K562 (cell line): ENCODE measurements around the gene PPT2. TPM values are rescaled to one million over a fixed set of nuclear protein-coding genes. Genes with fewer than 3 reads are reported as not detected.

Source experiments
- BRD9 ChIP-seq: fragments of 450-650 bp; IDR thresholded peaks from 2 replicates; pipeline ENCODE4 v1.6.1; 2018; ENCODE audit warnings: low read depth; ENCODE audit not compliant: partially characterized antibody
- CHCHD3 ChIP-seq: fragments of 250-450 bp; sonication (Bioruptor Pico); IDR thresholded peaks from 2 replicates; pipeline ENCODE4 v2.1.2; 2022; ENCODE audit warnings: mild to moderate bottlenecking
- CUX1 ChIP-seq: fragments of 200-800 bp; sonication (Bioruptor generic); IDR thresholded peaks from 2 replicates; pipeline ENCODE4 v1.6.1; 2016; ENCODE audit warnings: missing genetic modification characterization, missing compliant biosample characterization
- E2F8 ChIP-seq: fragments of 450-650 bp; IDR thresholded peaks from 2 replicates; pipeline ENCODE4 v1.7.1; 2018; ENCODE audit warnings: mild to moderate bottlenecking, low read depth; ENCODE audit not compliant: partially characterized antibody
- ELF1 ChIP-seq: fragments of 200-800 bp; sonication (Bioruptor generic); IDR thresholded peaks from 2 replicates; pipeline ENCODE4 v1.6.1; 2016; ENCODE audit warnings: missing genetic modification characterization, missing compliant biosample characterization
- ERF ChIP-seq: fragments of 450-650 bp; formaldehyde crosslinking; IDR thresholded peaks from 2 replicates; pipeline ENCODE4 v1.4.0; 2020; ENCODE audit warnings: mild to moderate bottlenecking, mixed read lengths
- FUS ChIP-seq: fragments of 200-400 bp; formaldehyde crosslinking; optimal IDR thresholded peaks from 2 replicates; pipeline ENCODE3; 2017; ENCODE audit warnings: low read depth, low read length
- KLF6 ChIP-seq: fragments of 250-450 bp; sonication (Bioruptor Pico); IDR thresholded peaks from 2 replicates; pipeline ENCODE4 v1.4.0; 2020; ENCODE audit warnings: mild to moderate bottlenecking, moderate library complexity, borderline replicate concordance
- TCF7 ChIP-seq: sonication (generic); IDR thresholded peaks from 2 replicates; pipeline ENCODE4 v1.6.1; 2016; ENCODE audit warnings: antibody characterized with exemption, borderline replicate concordance
- YBX1 ChIP-seq: fragments of 450-650 bp; IDR thresholded peaks from 2 replicates; pipeline ENCODE4 v1.7.1; 2016; ENCODE audit warnings: mild to moderate bottlenecking
- polyA plus RNA-seq, 8 experiments: library from polyadenylated mRNA; depleted of rRNA in 4 of 8; stranded (reverse) in 5 of 8; unstranded in 3 of 8; fragments of >200 nt; fragmentation: Nextera tagmentation in 2 of 8; fragmentation: Illumina TruSeq in 1 of 8; extraction: Ambion mirVana in 2 of 8; extraction: Trizol in 1 of 8; gene quantifications; 2 replicates each; pipeline versions ENCODE4 v1.2.1 to v1.2.3, GENCODE V29; 2011 to 2014; ENCODE audit warnings: inconsistent platforms in 1 of 8, missing spikeins in 1 of 8
- total RNA-seq, 7 experiments: library from RNA; depleted of rRNA in 6 of 7; stranded (reverse); fragments of >200 nt in 6 of 7; fragmentation: Illumina TruSeq in 2 of 7; extraction: Trizol in 2 of 7; gene quantifications; 2 replicates each; pipeline versions ENCODE4 v1.2.1 to v1.2.3, GENCODE V29; 2011 to 2021; ENCODE audit warnings: low replicate concordance in 1 of 7
- TF ChIP-seq, protein P1 (sequence below): fragments of 250-450 bp; sonication (Bioruptor Pico); IDR thresholded peaks from 2 replicates; pipeline ENCODE4 v1.8.0; 2022; ENCODE audit warnings: inconsistent platforms

Gene PPT2
- total and polyA plus RNA-seq, 9 of the 15 experiments (the other 6 are each of a cell fraction or from before 2014, with no cell fraction given): 27.4 to 98.8 (median 69.9) TPM

DNA sequence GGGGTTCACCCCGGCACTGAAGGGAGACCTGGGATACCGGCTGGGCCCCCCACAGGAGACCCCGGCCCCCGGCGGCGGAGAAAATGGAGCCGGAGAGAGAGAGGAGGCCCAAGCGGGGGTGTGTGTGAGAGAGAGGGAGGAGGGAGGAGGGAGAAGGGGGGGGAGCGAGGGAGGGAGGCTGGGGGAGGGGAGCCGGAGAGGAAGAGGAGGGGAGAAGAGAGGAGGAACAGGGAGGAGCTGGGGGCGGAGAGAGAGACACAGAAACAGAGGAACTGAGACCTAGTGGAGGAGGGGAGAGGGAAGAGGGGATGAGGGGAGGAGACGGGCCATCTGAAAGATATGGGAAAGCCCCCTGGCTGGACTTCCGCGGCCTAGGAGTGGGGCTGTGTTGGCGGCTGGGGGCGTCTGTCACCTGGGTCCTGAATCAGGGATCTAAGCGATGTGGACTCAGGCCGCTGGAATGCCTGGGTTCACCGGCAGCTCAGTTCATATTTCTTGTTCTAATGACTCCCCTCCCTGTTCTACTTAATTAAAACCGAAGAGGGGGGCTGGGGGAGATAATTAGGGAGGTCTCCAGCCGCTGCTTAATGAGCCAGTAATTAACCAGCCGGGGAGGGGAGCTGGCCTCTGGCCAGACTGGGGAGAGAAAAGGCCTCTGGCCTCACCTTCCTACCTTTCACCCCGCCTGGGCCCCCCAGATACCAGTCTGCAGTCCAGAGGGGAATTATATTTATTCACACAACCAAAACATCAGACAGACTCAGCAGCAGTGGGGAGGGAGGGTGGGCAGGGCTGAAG lies 36.3 kb downstream of the PPT2 start, which contains the start of gene PBX2 (continued):
- no peak for TF ChIP-seq CUX1 (CRISPR knock-in tag)
- TF ChIP-seq CHCHD3 (CRISPR knock-in tag): no peak
- TF ChIP-seq ELF1: peak; percentile 61
- peak; percentile 69 for TF ChIP-seq E2F8
- TF ChIP-seq, protein P1, sequence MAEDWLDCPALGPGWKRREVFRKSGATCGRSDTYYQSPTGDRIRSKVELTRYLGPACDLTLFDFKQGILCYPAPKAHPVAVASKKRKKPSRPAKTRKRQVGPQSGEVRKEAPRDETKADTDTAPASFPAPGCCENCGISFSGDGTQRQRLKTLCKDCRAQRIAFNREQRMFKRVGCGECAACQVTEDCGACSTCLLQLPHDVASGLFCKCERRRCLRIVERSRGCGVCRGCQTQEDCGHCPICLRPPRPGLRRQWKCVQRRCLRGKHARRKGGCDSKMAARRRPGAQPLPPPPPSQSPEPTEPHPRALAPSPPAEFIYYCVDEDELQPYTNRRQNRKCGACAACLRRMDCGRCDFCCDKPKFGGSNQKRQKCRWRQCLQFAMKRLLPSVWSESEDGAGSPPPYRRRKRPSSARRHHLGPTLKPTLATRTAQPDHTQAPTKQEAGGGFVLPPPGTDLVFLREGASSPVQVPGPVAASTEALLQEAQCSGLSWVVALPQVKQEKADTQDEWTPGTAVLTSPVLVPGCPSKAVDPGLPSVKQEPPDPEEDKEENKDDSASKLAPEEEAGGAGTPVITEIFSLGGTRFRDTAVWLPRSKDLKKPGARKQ (CRISPR knock-in tag): no peak
- TF ChIP-seq TCF7: no peak
- TF ChIP-seq KLF6 (CRISPR knock-in tag): 0 out of 2 replicates have a peak, but pooled peaks have one; percentile 16
- peak; percentile 66 for TF ChIP-seq BRD9
- TF ChIP-seq YBX1: no peak
- no peak for TF ChIP-seq ERF (CRISPR knock-in tag)
- no peak for TF ChIP-seq FUS
